ENCODE results near the gene DENND5B. TPM values are rescaled to one million over a fixed set of nuclear protein-coding genes. Genes with fewer than 3 reads are reported as not detected.

Gene DENND5B
- total RNA-seq, 1 experiment from 2014 or later, result 13.8 TPM

GRCh38 chr12:31474751-31475150 is 116.2 kb downstream of the DENND5B start:
- CTCF ChIA-PET, result no interaction called here

GRCh38 chr12:31471823-31472222 is 119.1 kb downstream of the DENND5B start:
- ChIA-PET CTCF (interaction anchor here (1.3 to 1.5 kb wide), 2 partner anchors 69 to 128 kb away, joined by 3 read pairs; no protein-coding TSS in a partner anchor), POLR2A (no interaction called here)
- Mint-ChIP-seq H3K4me3 (no peak overlapping the region), H3K27ac (no peak overlapping the region), H3K36me3 (no peaks in the 10 kb centered on the region; the same call in 1 of the 2 replicates), H3K4me1 (no peaks in the 10 kb centered on the region), H3K27me3 (ENCODE audit: low read depth) (no peaks in the 10 kb centered on the region), H3K9me3 (0 out of 2 replicates have a peak, but pooled peaks cover 4% of the 10 kb centered on the region)
- DNase-seq (ENCODE audit: low spot score), result no peak
- ATAC-seq, result no peak
- TF ChIP-seq USF1 (CRISPR knock-in tag; IDR thresholded peaks at IDR 0.05) (no peak), ZNF425 (CRISPR knock-in tag; conservative IDR thresholded peaks at IDR 0.05) (no peak), AFF4 (CRISPR knock-in tag; IDR thresholded peaks at IDR 0.05; ENCODE audit: borderline replicate concordance) (no peak), JUN (CRISPR knock-in tag; IDR thresholded peaks at IDR 0.05) (no peak), MAX (CRISPR knock-in tag; IDR thresholded peaks at IDR 0.05) (no peak), SP1 (CRISPR knock-in tag; conservative IDR thresholded peaks at IDR 0.05) (no peak), TEAD4 (CRISPR knock-in tag; IDR thresholded peaks at IDR 0.05) (no peak)

More at GRCh38 chr12:31474751-31475150, 116.2 kb downstream of the DENND5B start:
- peaks cover 11% of the 10 kb centered on the region for H3K4me1 Mint-ChIP-seq
- H3K4me3 Mint-ChIP-seq, result no peak overlapping the region
- H3K36me3 Mint-ChIP-seq, result no peaks in the 10 kb centered on the region; the same call in 1 of the 2 replicates
- ATAC-seq, result no peak
- H3K27ac Mint-ChIP-seq, result no peak overlapping the region
- POLR2A ChIA-PET, result interaction anchor here (0.6 kb wide), 1 partner anchor 103 kb away, joined by 3 read pairs; no protein-coding TSS in a partner anchor
- TF ChIP-seq ZNF219 (CRISPR knock-in tag; IDR thresholded peaks at IDR 0.05; ENCODE audit: borderline replicate concordance), result no peak
- no peak for TF ChIP-seq PREB (CRISPR knock-in tag; IDR thresholded peaks at IDR 0.05; ENCODE audit: borderline replicate concordance)
- no peak for TF ChIP-seq ATF2 (CRISPR knock-in tag; IDR thresholded peaks at IDR 0.05; ENCODE audit: borderline replicate concordance, low read depth)
- no peak for TF ChIP-seq NR2C2 (CRISPR knock-in tag; IDR thresholded peaks at IDR 0.05)
- TF ChIP-seq CREM (CRISPR knock-in tag; IDR thresholded peaks at IDR 0.05), result no peak
- no peak for TF ChIP-seq ETV6 (CRISPR knock-in tag; IDR thresholded peaks at IDR 0.05)
- TF ChIP-seq KAT7 (CRISPR knock-in tag; IDR thresholded peaks at IDR 0.05; ENCODE audit: borderline replicate concordance), result no peak
- TF ChIP-seq ZNF423 (CRISPR knock-in tag; IDR thresholded peaks at IDR 0.05), result no peak
- TF ChIP-seq ZSCAN18 (CRISPR knock-in tag; IDR thresholded peaks at IDR 0.05), result no peak
- no peak for TF ChIP-seq NR1H2 (CRISPR knock-in tag; IDR thresholded peaks at IDR 0.05)
- TF ChIP-seq PRRX2 (CRISPR knock-in tag; IDR thresholded peaks at IDR 0.05), result no peak
- no peak for TF ChIP-seq ERG (CRISPR knock-in tag; IDR thresholded peaks at IDR 0.05)
- TF ChIP-seq SOX15 (CRISPR knock-in tag; IDR thresholded peaks at IDR 0.05), result no peak
- no peak for TF ChIP-seq ZNF396 (CRISPR knock-in tag; IDR thresholded peaks at IDR 0.05; ENCODE audit: borderline replicate concordance)
- TF ChIP-seq SMAD3 (CRISPR knock-in tag; IDR thresholded peaks at IDR 0.05; ENCODE audit: borderline replicate concordance), result no peak
- no peak for TF ChIP-seq JAZF1 (CRISPR knock-in tag; IDR thresholded peaks at IDR 0.05)
- TF ChIP-seq NFATC4 (CRISPR knock-in tag; IDR thresholded peaks at IDR 0.05), result no peak
- H3K27me3 Mint-ChIP-seq (ENCODE audit: low read depth), result no peaks in the 10 kb centered on the region
- H3K9me3 Mint-ChIP-seq, result 0 out of 2 replicates have a peak, but pooled peaks cover under 1% of the 10 kb centered on the region
- no peak for DNase-seq (ENCODE audit: low spot score)
